Spleen (tissue), 11 donors: ENCODE data around the gene PGM5. TPM values are rescaled to one million over a fixed set of nuclear protein-coding genes. Genes with fewer than 3 reads are reported as not detected.
A peak's percentile ranks its signal among the peaks of the same experiment; 100 is the strongest.

Source experiments
- DNase-seq: peaks from one replicate; pipeline ENCODE4 v3.0.0-alpha.2; 2020
- H3K27ac ChIP-seq, 8 donors: fragments of 200-600 bp; sonication (generic) in 7 of 8; 1 replicate in 4 of 8; 2 replicates in 4 of 8; pipeline versions ENCODE4 v1.5.0 to v1.8.0; 2016 to 2021; ENCODE audit warnings: inconsistent platforms in 4 of 8, mild to moderate bottlenecking in 4 of 8, moderate library complexity in 1 of 8
- H3K27me3 ChIP-seq, 7 donors: fragments of 200-600 bp; sonication (generic) in 6 of 7; replicated peaks in 1 of 7; 1 replicate in 4 of 7; 2 replicates in 3 of 7; pipeline versions ENCODE4 v1.5.0 to v1.8.0; 2016 to 2021; ENCODE audit warnings: inconsistent platforms in 3 of 7, mild to moderate bottlenecking in 1 of 7
- H3K36me3 ChIP-seq, 6 donors: fragments of 200-600 bp; sonication (generic) in 5 of 6; 1 replicate in 4 of 6; 2 replicates in 2 of 6; pipeline versions ENCODE4 v1.5.0 to v1.8.0; 2016 to 2021; ENCODE audit warnings: inconsistent platforms in 2 of 6
- H3K4me1 ChIP-seq, 6 donors: fragments of 200-600 bp; sonication (generic) in 5 of 6; 1 replicate in 3 of 6; 2 replicates in 3 of 6; pipeline versions ENCODE4 v1.5.0 to v1.8.0; 2016 to 2021; ENCODE audit warnings: inconsistent platforms in 3 of 6
- H3K4me3 ChIP-seq, 8 donors: fragments of 200-600 bp; sonication (generic) in 7 of 8; 1 replicate in 4 of 8; 2 replicates in 4 of 8; pipeline versions ENCODE4 v1.5.0 to v1.8.0; 2016 to 2021; ENCODE audit warnings: inconsistent platforms in 4 of 8, mild to moderate bottlenecking in 4 of 8, moderate library complexity in 2 of 8
- H3K9me3 ChIP-seq, 8 donors: fragments of 200-600 bp; sonication (generic) in 7 of 8; 1 replicate in 4 of 8; 2 replicates in 4 of 8; pipeline versions ENCODE4 v1.5.0 to v1.8.0; 2016 to 2021; ENCODE audit warnings: inconsistent platforms in 4 of 8
- POLR2A ChIP-seq, 3 donors: fragments of 450-650 bp; IDR thresholded peaks; one replicate each; pipeline ENCODE4 v1.5.1; 2017; ENCODE audit warnings: antibody characterized with exemption in 3 of 3, mild to moderate bottlenecking in 1 of 3
- POLR2AphosphoS5 ChIP-seq, 3 donors: sonication (generic); formaldehyde crosslinking; IDR thresholded peaks; one replicate each; pipeline ENCODE4 v1.5.1; 2017; ENCODE audit warnings: antibody characterized with exemption in 3 of 3
- WGBS, 5 donors: extraction: QIAGEN DNeasy Blood & Tissue Kit in 3 of 5; methylation state at CpG; one replicate each; pipeline versions ENCODE4 v1.1.5 to v1.1.7; 2013 to 2018; 5-methylcytosine and 5-hydroxymethylcytosine counted together
- intact Hi-C: fragments of 100-400 bp; cut with DNase I; formaldehyde crosslinking; loops from one replicate; pipeline ENCODE4 v1.15.0; 2023; ENCODE audit warnings: low total_unique reads
- polyA plus RNA-seq, 3 donors: library from polyadenylated mRNA; stranded (reverse); fragments of 200-250 nt; gene quantifications; one replicate each; pipeline ENCODE4 v1.2.1, GENCODE V29; 2013
- total RNA-seq, 7 donors: library from RNA; depleted of rRNA in 3 of 7; stranded (reverse); fragments of >200 nt in 3 of 7; fragmentation: NEBNext Ultra II Directional in 4 of 7; extraction: Animal tissue kit (Norgen Biotek cat#: 25700) in 4 of 7; gene quantifications; one replicate each; pipeline versions ENCODE4 v1.1.0 to v1.2.1, GENCODE V29; 2016 to 2021
- TF ChIP-seq, protein P1 (sequence below), 11 experiments: fragments of 200-600 bp in 7 of 11; fragments of 450-650 bp in 4 of 11; sonication (generic) in 4 of 11; IDR thresholded peaks in 8 of 11; conservative IDR thresholded peaks in 3 of 11; 1 replicate in 7 of 11; 2 replicates in 4 of 11; pipeline versions ENCODE4 v1.4.0 to v1.8.0; 2016 to 2021; ENCODE audit warnings: antibody characterized with exemption in 11 of 11, inconsistent platforms in 4 of 11, mild to moderate bottlenecking in 1 of 11
- donor health status: healthy with polysubstance abuse.
- donor health status: DM: no; HTN: no; CAD: no; lungs with moderate emphysema.
- donor health status: DM: no; HTN: no; CAD: no.
- donor health status: Bipolar disorder and iron deficiency.
- donor health status: healthy.
- donor health status: DM: no; HTN: no; CAD: no.
- donor health status: DM: yes; HTN: yes; CAD: no.

The PGM5 gene
- total and polyA plus RNA-seq, 10 donors: 3.2 to 26.1 (median 14.4) TPM

GRCh38 chr9:68551191-68551590, 194.8 kb downstream of the PGM5 start:
- intact Hi-C loops: no loop called here
- 44 to 69% (median 62%) methylated on average over 4 of the region's 4 CpGs for WGBS, 5 donors
- Histone ChIP-seq H3K36me3 (no peaks in the 10 kb centered on the region), H3K9me3 (no peaks in the 10 kb centered on the region), H3K4me3 (peak overlapping the region in 1 of 8 donors; percentile 9), H3K27ac (peak overlapping the region in 4 of 8 donors; percentile 45 to 73 (median 55)), H3K27me3 (no peaks in the 10 kb centered on the region), H3K4me1 (peaks cover 0 to 35% (median 15%) of the 10 kb centered on the region in 6 donors)
- no peak for DNase-seq
- no peak for TF ChIP-seq POLR2A (IDR thresholded peaks at IDR 0.05)
- TF ChIP-seq POLR2AphosphoS5 (IDR thresholded peaks at IDR 0.05): no peak
- TF ChIP-seq, protein P1, sequence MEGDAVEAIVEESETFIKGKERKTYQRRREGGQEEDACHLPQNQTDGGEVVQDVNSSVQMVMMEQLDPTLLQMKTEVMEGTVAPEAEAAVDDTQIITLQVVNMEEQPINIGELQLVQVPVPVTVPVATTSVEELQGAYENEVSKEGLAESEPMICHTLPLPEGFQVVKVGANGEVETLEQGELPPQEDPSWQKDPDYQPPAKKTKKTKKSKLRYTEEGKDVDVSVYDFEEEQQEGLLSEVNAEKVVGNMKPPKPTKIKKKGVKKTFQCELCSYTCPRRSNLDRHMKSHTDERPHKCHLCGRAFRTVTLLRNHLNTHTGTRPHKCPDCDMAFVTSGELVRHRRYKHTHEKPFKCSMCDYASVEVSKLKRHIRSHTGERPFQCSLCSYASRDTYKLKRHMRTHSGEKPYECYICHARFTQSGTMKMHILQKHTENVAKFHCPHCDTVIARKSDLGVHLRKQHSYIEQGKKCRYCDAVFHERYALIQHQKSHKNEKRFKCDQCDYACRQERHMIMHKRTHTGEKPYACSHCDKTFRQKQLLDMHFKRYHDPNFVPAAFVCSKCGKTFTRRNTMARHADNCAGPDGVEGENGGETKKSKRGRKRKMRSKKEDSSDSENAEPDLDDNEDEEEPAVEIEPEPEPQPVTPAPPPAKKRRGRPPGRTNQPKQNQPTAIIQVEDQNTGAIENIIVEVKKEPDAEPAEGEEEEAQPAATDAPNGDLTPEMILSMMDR (IDR thresholded peaks at IDR 0.05 in 8 of 11, conservative IDR thresholded peaks at IDR 0.05 in 3 of 11): no peak

GRCh38 chr9:68552700-68553476, 196.5 kb downstream of the PGM5 start:
- Histone ChIP-seq H3K9me3 (no peaks in the 10 kb centered on the region), H3K27me3 (no peaks in the 10 kb centered on the region)

DNA sequence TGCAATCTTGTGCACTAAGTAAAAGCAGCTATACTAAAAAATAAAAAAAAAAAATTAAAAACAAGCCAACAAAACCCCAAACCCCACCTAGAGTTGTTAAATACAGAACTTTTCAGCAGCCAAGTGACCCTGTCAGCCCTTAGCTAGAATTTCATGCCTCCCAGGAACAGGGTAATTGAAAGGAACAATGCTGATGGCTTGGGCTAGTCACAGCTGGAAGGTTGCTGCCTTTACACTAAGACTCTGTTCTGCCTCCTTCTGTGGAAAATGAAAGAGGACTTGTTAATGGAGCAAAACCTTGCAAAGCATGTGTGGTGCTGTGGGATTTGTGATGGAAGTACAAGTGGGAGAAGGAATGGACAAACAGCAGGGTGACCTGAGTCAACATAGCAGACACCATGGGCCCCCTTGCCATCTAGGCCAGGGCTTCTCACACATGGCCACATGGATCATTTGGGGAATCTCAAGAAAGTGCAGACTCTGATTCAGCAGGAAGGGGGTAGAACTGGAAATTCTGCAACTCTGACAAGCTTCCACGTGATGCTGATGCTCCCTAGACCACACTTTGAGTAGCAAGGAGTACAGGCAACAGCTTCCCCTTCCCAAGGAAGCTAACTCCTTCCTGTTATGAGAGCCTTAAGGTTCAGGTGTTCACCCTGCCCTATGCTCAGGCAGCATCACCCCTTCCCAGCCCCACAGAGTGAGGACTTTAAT, 199.2 kb downstream of the PGM5 start:
- no peak overlapping the region for H3K27ac ChIP-seq
- intact Hi-C loops: no loop called here
- H3K4me3 ChIP-seq: no peak overlapping the region
- H3K36me3 ChIP-seq: no peaks in the 10 kb centered on the region
- WGBS, 5 donors: 18 to 40% (median 35%) methylated on average over 1 of the region's 1 CpG; no CpG with 5 or more reads in 1 of the 5 donors
- H3K9me3 ChIP-seq: no peaks in the 10 kb centered on the region
- TF ChIP-seq POLR2A (IDR thresholded peaks at IDR 0.05) (no peak), POLR2AphosphoS5 (IDR thresholded peaks at IDR 0.05) (no peak)
- no peak for DNase-seq
- H3K4me1 ChIP-seq: peaks cover 0 to 29% (median 12%) of the 10 kb centered on the region in 6 donors
- no peaks in the 10 kb centered on the region for H3K27me3 ChIP-seq

More at GRCh38 chr9:68552700-68553476, 196.5 kb downstream of the PGM5 start:
- 63 to 87% (median 82%) methylated on average over 3 of the region's 3 CpGs for WGBS, 5 donors
- Histone ChIP-seq H3K27ac (no peak overlapping the region), H3K4me1 (peaks cover 0 to 18% (median 1%) of the 10 kb centered on the region in 6 donors), H3K36me3 (no peaks in the 10 kb centered on the region), H3K4me3 (no peak overlapping the region)
- DNase-seq: no peak
- intact Hi-C loops: no loop called here
- TF ChIP-seq, protein P1 (IDR thresholded peaks at IDR 0.05 in 8 of 11, conservative IDR thresholded peaks at IDR 0.05 in 3 of 11): no peak
- no peak for TF ChIP-seq POLR2A (IDR thresholded peaks at IDR 0.05)
- TF ChIP-seq POLR2AphosphoS5 (IDR thresholded peaks at IDR 0.05): no peak

- Histone ChIP-seq H3K27ac (peak overlapping the region in 1 of 8 donors; percentile 85), H3K27me3 (peaks cover 0 to 19% (median 0%) of the 10 kb centered on the region in 7 donors), H3K9me3 (no peaks in the 10 kb centered on the region), H3K4me3 (no peak overlapping the region), H3K36me3 (no peaks in the 10 kb centered on the region), H3K4me1 (peaks cover 0 to 44% (median 18%) of the 10 kb centered on the region in 6 donors)
- TF ChIP-seq POLR2A (IDR thresholded peaks at IDR 0.05) (no peak), POLR2AphosphoS5 (IDR thresholded peaks at IDR 0.05) (no peak)
- TF ChIP-seq, protein P1 (IDR thresholded peaks at IDR 0.05 in 8 of 11, conservative IDR thresholded peaks at IDR 0.05 in 3 of 11): no peak
- intact Hi-C loops: no loop called here
- no peak for DNase-seq
- WGBS, 5 donors: 89 to 95% (median 93%) methylated on average over 5 of the region's 5 CpGs
Measured at GRCh38 chr9:68558545-68558944, 202.1 kb downstream of the PGM5 start.
